K562 (cell line): ENCODE measurements around the gene GALNT18. TPM values are rescaled to one million over a fixed set of nuclear protein-coding genes. Genes with fewer than 3 reads are reported as not detected.

Source experiments
- ATAC-seq: fragments of 200-7000 bp; cut with Tn5 transposase; 3 replicates; pipeline ENCODE4 v1.9.1; 2020; ENCODE audit warnings: moderate library complexity
- BruUV-seq: library from RNA; stranded (reverse); fragments of 400-500 nt; replicated peaks from 2 replicates; lab custom pipeline; 2021; lab: Mats Ljungman, UMichigan
- CTCF ChIA-PET: fragments of 300-600 bp; formaldehyde crosslinking; extraction: SDS; loops from one replicate; lab custom pipeline; 2021; ENCODE audit warnings: low intra/inter-chr PET ratio; lab: Yijun Ruan, JAX
- POLR2A ChIA-PET: fragments of 300-600, 350-650 bp; sonication (Branson Sonifier 250); formaldehyde crosslinking; extraction: SDS; loops from one replicate; lab custom pipeline; 2021; ENCODE audit warnings: antibody characterized with exemption, inconsistent platforms; lab: Yijun Ruan, JAX
- DNase-seq, 4 experiments: peaks; one replicate each; pipeline versions ENCODE4 v3.0.0 to v3.0.0-alpha.2; 2011 to 2018; ENCODE audit warnings: low spot score in 3 of 4, mixed read lengths in 3 of 4; ENCODE audit errors: extremely low read depth in 1 of 4
- FAIRE-seq: peaks from 2 replicates; lab custom pipeline; 2011; peaks lifted over from hg19 to GRCh38; lab: Jason Lieb, UNC
- H2AFZ ChIP-seq: 2 replicates; pipeline ENCODE4 v1.6.0; 2011; ENCODE audit warnings: low read depth, low read length, control low read depth, inconsistent platforms
- H3K27ac ChIP-seq: fragments of 200-600 bp; 3 replicates; pipeline ENCODE4 v1.8.0; 2011; ENCODE audit warnings: low read depth, mild to moderate bottlenecking, control low read depth, inconsistent platforms, low read length, moderate library complexity, mixed read lengths; ENCODE audit errors: extremely low read depth
- H3K27me3 ChIP-seq, 2 experiments: fragments of 300-600 bp in 1 of 2; 2 replicates in 1 of 2; 3 replicates in 1 of 2; pipeline versions ENCODE4 v1.6.0 to v1.8.0; 2011; ENCODE audit warnings: inconsistent platforms in 2 of 2, low read length in 2 of 2, mild to moderate bottlenecking in 1 of 2, mixed read lengths in 1 of 2, moderate library complexity in 1 of 2; ENCODE audit not compliant: control insufficient read depth in 2 of 2, insufficient read depth in 2 of 2
- H3K36me3 ChIP-seq: fragments of 300-600 bp; 3 replicates; pipeline ENCODE4 v1.8.0; 2011; ENCODE audit warnings: mild to moderate bottlenecking, low read length, inconsistent platforms; ENCODE audit not compliant: control insufficient read depth, insufficient read depth
- H3K4me1 ChIP-seq, 2 experiments: fragments of 200-600 bp in 1 of 2; replicated peaks in 1 of 2; 2 replicates in 1 of 2; 3 replicates in 1 of 2; pipeline versions ENCODE4 v1.5.1 to v1.8.0; 2011; ENCODE audit warnings: inconsistent platforms in 2 of 2, low read length in 2 of 2, mild to moderate bottlenecking in 1 of 2, mixed read lengths in 1 of 2, moderate library complexity in 1 of 2; ENCODE audit not compliant: control insufficient read depth in 2 of 2, insufficient read depth in 2 of 2
- H3K4me2 ChIP-seq: 2 replicates; pipeline ENCODE4 v1.6.1; 2011; ENCODE audit warnings: low read length, control low read depth, inconsistent platforms, mixed read lengths; ENCODE audit not compliant: insufficient read depth
- H3K4me3 ChIP-seq: fragments of 200-600 bp; sonication (generic), shearing (Covaris generic); 2 replicates; pipeline ENCODE4 v1.5.1; 2016; ENCODE audit warnings: control low read depth, inconsistent platforms
- H3K79me2 ChIP-seq: fragments of 200-600 bp; 3 replicates; pipeline ENCODE4 v1.8.0; 2011; ENCODE audit warnings: low read length, inconsistent platforms; ENCODE audit not compliant: control insufficient read depth, insufficient read depth
- H3K9ac ChIP-seq, 2 experiments: 2 replicates each; pipeline versions ENCODE4 v1.6.0 to v1.6.1; 2011; ENCODE audit warnings: low read depth in 2 of 2, low read length in 2 of 2, control low read depth in 1 of 2, inconsistent platforms in 1 of 2, mild to moderate bottlenecking in 1 of 2, mixed read lengths in 1 of 2; ENCODE audit not compliant: insufficient read depth in 1 of 2
- H3K9me1 ChIP-seq: one replicate; pipeline ENCODE4 v1.6.0; 2011; ENCODE audit warnings: inconsistent platforms, mild to moderate bottlenecking, low read length, moderate library complexity; ENCODE audit not compliant: control insufficient read depth, insufficient read depth
- H3K9me3 ChIP-seq: replicated peaks from 2 replicates; pipeline ENCODE4 v1.5.1; 2011; ENCODE audit warnings: low read depth, low read length, inconsistent platforms; ENCODE audit not compliant: control insufficient read depth, insufficient read depth
- H4K20me1 ChIP-seq: replicated peaks from 2 replicates; pipeline ENCODE4 v1.6.1; 2011; ENCODE audit warnings: low read length, inconsistent platforms, mixed read lengths; ENCODE audit not compliant: control insufficient read depth, insufficient read depth
- CHCHD3 ChIP-seq: fragments of 250-450 bp; sonication (Bioruptor Pico); IDR thresholded peaks from 2 replicates; pipeline ENCODE4 v2.1.2; 2022; ENCODE audit warnings: mild to moderate bottlenecking
- GATA2 ChIP-seq: sonication (generic); formaldehyde crosslinking; IDR thresholded peaks from 2 replicates; pipeline ENCODE4 v1.4.0; 2020; ENCODE audit warnings: mild to moderate bottlenecking, missing genetic modification reagents
- HNRNPL ChIP-seq: fragments of 200-400 bp; formaldehyde crosslinking; IDR thresholded peaks from 2 replicates; pipeline ENCODE4 v1.6.1; 2017; ENCODE audit warnings: low read depth, mild to moderate bottlenecking, low read length
- KDM2B ChIP-seq: fragments of 250-450 bp; sonication (Bioruptor Pico); IDR thresholded peaks from 2 replicates; pipeline ENCODE4 v1.8.0; 2021; ENCODE audit warnings: mild to moderate bottlenecking, moderate library complexity
- MECOM ChIP-seq: fragments of 250-450 bp; sonication (Bioruptor Pico); IDR thresholded peaks from 2 replicates; pipeline ENCODE4 v1.8.0; 2022; ENCODE audit warnings: inconsistent platforms
- NR1H2 ChIP-seq: sonication (generic); formaldehyde crosslinking; IDR thresholded peaks from 2 replicates; pipeline ENCODE4 v1.4.0; 2020; ENCODE audit warnings: mild to moderate bottlenecking, missing genetic modification reagents
- POLR2AphosphoS5 ChIP-seq: IDR thresholded peaks from 2 replicates; pipeline ENCODE4 v1.6.1; 2011; ENCODE audit warnings: mild to moderate bottlenecking, low read depth, low read length, moderate library complexity; ENCODE audit not compliant: control insufficient read depth, insufficient read depth
- POLR2G ChIP-seq: fragments of 200-400 bp; formaldehyde crosslinking; IDR thresholded peaks from 2 replicates; pipeline ENCODE4 v1.6.1; 2017; ENCODE audit warnings: low read depth, mild to moderate bottlenecking, antibody characterized with exemption, low read length, moderate library complexity
- RERE ChIP-seq: sonication (generic); formaldehyde crosslinking; IDR thresholded peaks from 2 replicates; pipeline ENCODE4 v1.8.0; 2023; ENCODE audit warnings: missing genetic modification reagents, mild to moderate bottlenecking, borderline replicate concordance
- RHOXF2B ChIP-seq: fragments of 250-450 bp; sonication (Bioruptor Pico); conservative IDR thresholded peaks from 2 replicates; pipeline ENCODE4 v1.5.1; 2021
- ZBTB8A ChIP-seq: fragments of 450-650 bp; IDR thresholded peaks from 2 replicates; pipeline ENCODE4 v1.6.1; 2018; ENCODE audit warnings: mild to moderate bottlenecking, moderate library complexity; ENCODE audit not compliant: partially characterized antibody
- ZNF695 ChIP-seq: fragments of 450-650 bp; formaldehyde crosslinking; IDR thresholded peaks from 2 replicates; pipeline ENCODE4 v1.4.0; 2020; ENCODE audit warnings: mild to moderate bottlenecking, moderate library complexity
- WGBS: fragments of 100-300 bp; shearing (Covaris generic); methylation state at CpG from one replicate; pipeline ENCODE4 v1.1.6; 2016; ENCODE audit warnings: low coverage, mixed read lengths; ENCODE audit not compliant: insufficient coverage; ENCODE audit errors: missing lambda C conversion rate; 5-methylcytosine and 5-hydroxymethylcytosine counted together
- in situ Hi-C: fragments of 300-500 bp; cut with MboI; formaldehyde crosslinking; loops from 4 replicates; pipeline ENCODE4 v1.15.0; 2018; ENCODE audit warnings: inconsistent platforms, mixed read lengths
- intact Hi-C: fragments of 100-400 bp; cut with micrococcal nuclease; formaldehyde crosslinking; loops from 2 replicates; pipeline ENCODE4 v1.14.2; 2022
- polyA plus RNA-seq, 8 experiments: library from polyadenylated mRNA; depleted of rRNA in 4 of 8; stranded (reverse) in 5 of 8; unstranded in 3 of 8; fragments of >200 nt; fragmentation: Nextera tagmentation in 2 of 8; fragmentation: Illumina TruSeq in 1 of 8; extraction: Ambion mirVana in 2 of 8; extraction: Trizol in 1 of 8; gene quantifications; 2 replicates each; pipeline versions ENCODE4 v1.2.1 to v1.2.3, GENCODE V29; 2011 to 2014; ENCODE audit warnings: inconsistent platforms in 1 of 8, missing spikeins in 1 of 8
- total RNA-seq, 7 experiments: library from RNA; depleted of rRNA in 6 of 7; stranded (reverse); fragments of >200 nt in 6 of 7; fragmentation: Illumina TruSeq in 2 of 7; extraction: Trizol in 2 of 7; gene quantifications; 2 replicates each; pipeline versions ENCODE4 v1.2.1 to v1.2.3, GENCODE V29; 2011 to 2021; ENCODE audit warnings: low replicate concordance in 1 of 7

Gene GALNT18
- total and polyA plus RNA-seq, 9 of the 15 experiments (the other 6 are each of a cell fraction or from before 2014, with no cell fraction given) = not detected

GRCh38 chr11:11322101-11322500 is 299.7 kb downstream of the GALNT18 start:
- Histone ChIP-seq H2AFZ (no peak overlapping the region), H3K9me3 (no peaks in the 10 kb centered on the region), H3K79me2 (no peaks in the 10 kb centered on the region), H3K4me1 (no peaks in the 10 kb centered on the region), H3K27me3 (no peaks in the 10 kb centered on the region), H4K20me1 (no peaks in the 10 kb centered on the region), H3K36me3 (no peaks in the 10 kb centered on the region), H3K9ac (no peak overlapping the region), H3K27ac (no peak overlapping the region), H3K4me2 (no peak overlapping the region), H3K9me1 (no peaks in the 10 kb centered on the region), H3K4me3 (no peak overlapping the region)
- no TSS peak for BruUV-seq
- TF ChIP-seq ZBTB8A = no peak
- no peak for TF ChIP-seq GATA2 (CRISPR knock-in tag)
- no peak for TF ChIP-seq POLR2G
- TF ChIP-seq NR1H2 (CRISPR knock-in tag) = no peak
- FAIRE-seq = no peak
- in situ Hi-C loops = no loop called here
- ChIA-PET CTCF (no interaction called here), POLR2A (no interaction called here)
- no peak for ATAC-seq
- no peak for DNase-seq
- intact Hi-C loops = no loop called here

DNA sequence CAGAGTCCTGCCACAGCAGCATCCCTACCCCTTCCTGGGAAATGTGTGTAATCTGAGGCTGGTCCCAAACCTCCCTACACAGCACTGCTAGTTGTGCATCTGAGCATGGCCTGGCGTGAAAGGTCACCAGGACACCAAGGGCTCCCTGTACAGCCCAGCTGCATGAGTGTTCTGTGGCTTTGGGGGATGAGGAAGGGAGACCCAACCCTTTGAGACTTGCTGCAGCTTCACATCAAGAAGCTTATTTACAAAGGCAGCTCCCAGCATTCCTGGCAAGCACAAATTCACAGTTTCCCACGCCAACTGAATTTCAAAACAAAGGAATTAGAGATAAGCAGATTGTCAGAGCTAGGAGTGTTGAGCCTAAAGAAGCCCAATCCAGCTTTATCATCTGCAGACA is 301.0 kb downstream of the GALNT18 start:
- FAIRE-seq (no peak), DNase-seq (no peak), ATAC-seq (no peak)
- H3K4me3 ChIP-seq = no peak overlapping the region
- no peaks in the 10 kb centered on the region for H3K79me2 ChIP-seq
- H3K27ac ChIP-seq = no peak overlapping the region
- intact Hi-C loops (no loop called here), in situ Hi-C loops (no loop called here)
- no peak overlapping the region for H2AFZ ChIP-seq
- no peaks in the 10 kb centered on the region for H3K27me3 ChIP-seq
- H3K9me3 ChIP-seq = no peaks in the 10 kb centered on the region
- no peak overlapping the region for H3K4me2 ChIP-seq
- no peaks in the 10 kb centered on the region for H4K20me1 ChIP-seq
- BruUV-seq = no TSS peak
- no peaks in the 10 kb centered on the region for H3K36me3 ChIP-seq
- H3K9me1 ChIP-seq = no peaks in the 10 kb centered on the region
- ChIA-PET POLR2A (interaction anchor here (1.0 kb wide), 1 partner anchor 29 kb away, joined by 3 read pairs; no protein-coding TSS in a partner anchor), CTCF (no interaction called here)
- WGBS = 0% methylated on average over 2 of the region's 2 CpGs
- H3K4me1 ChIP-seq = no peaks in the 10 kb centered on the region
- H3K9ac ChIP-seq = no peak overlapping the region; a peak in 1 of 4 replicates
- TF ChIP-seq ZNF695 (no peak), HNRNPL (no peak), KDM2B (CRISPR knock-in tag) (no peak), RERE (no peak), POLR2AphosphoS5 (no peak), CHCHD3 (CRISPR knock-in tag) (no peak), MECOM (CRISPR knock-in tag) (no peak), RHOXF2B (CRISPR knock-in tag) (no peak)
